Activated CD4-positive, alpha-beta memory T cell treated with anti-CD3 and anti-CD28 coated beads, Interleukin-2, amount 10 ng/mL, durations not matched to agents 7 days and 5 days (primary cell): Measurements from ENCODE around the gene DMD. TPM values are rescaled to one million over a fixed set of nuclear protein-coding genes. Genes with fewer than 3 reads are reported as not detected.
"Not testable (repeated sequence)": the region's sequence is repeated elsewhere in the genome, so short reads cannot be mapped to it uniquely, and the experiment has no call there.

Experiments
- CTCF ChIA-PET: fragments of 350-600 bp; sonication (Branson Sonifier 250); formaldehyde crosslinking; loops from one replicate; lab custom pipeline; 2021; ENCODE audit warnings: antibody characterized with exemption, inconsistent platforms; lab: Charles Lee
- POLR2A ChIA-PET: fragments of 350-600 bp; sonication (Branson Sonifier 250); formaldehyde crosslinking; loops from one replicate; lab custom pipeline; 2021; ENCODE audit warnings: antibody characterized with exemption; lab: Charles Lee
- DNase-seq: peaks from one replicate; pipeline ENCODE4 v3.0.0-alpha.2; 2020
- H3K27ac Mint-ChIP-seq: one replicate; pipeline ENCODE4 v1.8.0; 2021; ENCODE audit warnings: mild to moderate bottlenecking, mixed read lengths
- H3K27me3 Mint-ChIP-seq: one replicate; pipeline ENCODE4 v1.8.0; 2021; ENCODE audit warnings: mixed read lengths
- H3K36me3 Mint-ChIP-seq: one replicate; pipeline ENCODE4 v1.8.0; 2021; ENCODE audit warnings: low read depth, mixed read lengths
- H3K4me1 Mint-ChIP-seq: one replicate; pipeline ENCODE4 v1.8.0; 2021; ENCODE audit warnings: mixed read lengths
- H3K4me3 Mint-ChIP-seq: one replicate; pipeline ENCODE4 v1.8.0; 2021; ENCODE audit warnings: mild to moderate bottlenecking, mixed read lengths
- H3K9me3 Mint-ChIP-seq: one replicate; pipeline ENCODE4 v1.8.0; 2021; ENCODE audit warnings: mixed read lengths
- total RNA-seq, 2 experiments: library from RNA; stranded (reverse); gene quantifications; one replicate each; pipeline ENCODE4 v1.2.3, GENCODE V29; 2021

The DMD gene
- total RNA-seq, 2 experiments from 2014 or later, result 1.4 to 1.5 TPM

DNA sequence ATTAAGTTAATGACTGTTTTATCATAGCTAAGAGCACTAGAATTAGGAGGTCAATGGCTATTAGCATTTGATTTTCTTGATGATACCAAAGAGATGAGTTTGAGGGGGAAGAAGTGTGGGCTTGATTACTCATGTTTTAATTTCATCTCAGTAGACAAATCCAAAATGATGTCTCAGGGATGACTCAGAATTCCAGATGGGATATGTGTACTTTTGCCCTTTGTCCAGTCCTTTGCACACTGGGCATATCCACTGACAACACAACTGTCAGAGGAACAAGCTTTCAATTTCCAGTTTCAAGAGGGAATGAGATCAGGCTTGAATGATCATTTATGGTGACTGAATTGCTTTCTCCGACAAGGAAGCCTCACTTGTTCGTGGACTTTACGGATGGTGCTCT is 1814.2 kb downstream of the DMD start:
- Mint-ChIP-seq H3K4me1 (no peaks in the 10 kb centered on the region), H3K27me3 (no peaks in the 10 kb centered on the region), H3K36me3 (no peaks in the 10 kb centered on the region), H3K27ac (no peak overlapping the region), H3K4me3 (no peak overlapping the region), H3K9me3 (no peaks in the 10 kb centered on the region)
- DNase-seq, result no peak
- CTCF ChIA-PET, result no interaction called here
- POLR2A ChIA-PET, result no interaction called here

GRCh38 chrX:31392513-31392912 is 1818.8 kb downstream of the DMD start:
- Mint-ChIP-seq H3K27me3 (no peaks in the 10 kb centered on the region), H3K9me3 (no peaks in the 10 kb centered on the region), H3K36me3 (no peaks in the 10 kb centered on the region), H3K27ac (no peak overlapping the region), H3K4me3 (no peak overlapping the region), H3K4me1 (no peaks in the 10 kb centered on the region)
- CTCF ChIA-PET, result no interaction called here
- POLR2A ChIA-PET, result no interaction called here
- no peak for DNase-seq

GRCh38 chrX:31388946-31389345 is 1822.4 kb downstream of the DMD start:
- CTCF ChIA-PET, result no interaction called here

DNA sequence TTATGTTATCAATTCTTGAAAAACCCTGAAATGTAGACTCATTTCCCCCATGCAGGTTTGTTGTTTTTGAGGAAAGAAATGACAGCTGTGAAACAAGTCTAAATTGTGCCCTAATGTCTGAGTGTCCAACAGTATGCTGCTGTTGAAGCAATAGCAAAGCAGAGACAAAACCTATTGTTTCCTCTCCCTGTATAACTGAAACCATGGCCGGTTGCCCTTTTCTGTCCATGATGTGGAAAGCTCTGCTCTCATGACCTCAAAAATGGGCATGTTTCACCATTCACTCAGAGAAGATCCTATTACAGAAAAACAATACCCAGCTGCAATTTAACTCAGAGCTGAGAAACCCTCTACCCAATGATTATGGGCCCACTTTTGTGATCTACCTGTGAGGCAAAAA is 1826.9 kb downstream of the DMD start:
- no peak for DNase-seq
- Mint-ChIP-seq H3K9me3 (no peaks in the 10 kb centered on the region), H3K4me3 (no peak overlapping the region), H3K36me3 (no peaks in the 10 kb centered on the region), H3K4me1 (no peaks in the 10 kb centered on the region), H3K27ac (no peak overlapping the region), H3K27me3 (no peaks in the 10 kb centered on the region)
- ChIA-PET POLR2A (no interaction called here), CTCF (no interaction called here)

More at GRCh38 chrX:31388946-31389345, 1822.4 kb downstream of the DMD start:
- POLR2A ChIA-PET, result no interaction called here
- Mint-ChIP-seq H3K4me1 (no peaks in the 10 kb centered on the region), H3K4me3 (no peak overlapping the region), H3K27me3 (no peaks in the 10 kb centered on the region), H3K9me3 (no peaks in the 10 kb centered on the region), H3K36me3 (no peaks in the 10 kb centered on the region), H3K27ac (no peak overlapping the region)
- no peak for DNase-seq

GRCh38 chrX:31383991-31384390 is 1827.4 kb downstream of the DMD start:
- Mint-ChIP-seq H3K27me3 (no peaks in the 10 kb centered on the region), H3K27ac (no peak overlapping the region), H3K9me3 (no peaks in the 10 kb centered on the region), H3K4me3 (no peak overlapping the region), H3K36me3 (no peaks in the 10 kb centered on the region), H3K4me1 (no peaks in the 10 kb centered on the region)
- CTCF ChIA-PET, result no interaction called here
- POLR2A ChIA-PET, result no interaction called here
- DNase-seq, result no peak

- H3K36me3 Mint-ChIP-seq, H3K9me3 Mint-ChIP-seq, CTCF ChIA-PET, DNase-seq, H3K4me3 Mint-ChIP-seq, H3K27me3 Mint-ChIP-seq, POLR2A ChIA-PET, H3K27ac Mint-ChIP-seq, H3K4me1 Mint-ChIP-seq: not testable (repeated sequence)
Observed at GRCh38 chrX:31378973-31379372, 1832.4 kb downstream of the DMD start.

DNA sequence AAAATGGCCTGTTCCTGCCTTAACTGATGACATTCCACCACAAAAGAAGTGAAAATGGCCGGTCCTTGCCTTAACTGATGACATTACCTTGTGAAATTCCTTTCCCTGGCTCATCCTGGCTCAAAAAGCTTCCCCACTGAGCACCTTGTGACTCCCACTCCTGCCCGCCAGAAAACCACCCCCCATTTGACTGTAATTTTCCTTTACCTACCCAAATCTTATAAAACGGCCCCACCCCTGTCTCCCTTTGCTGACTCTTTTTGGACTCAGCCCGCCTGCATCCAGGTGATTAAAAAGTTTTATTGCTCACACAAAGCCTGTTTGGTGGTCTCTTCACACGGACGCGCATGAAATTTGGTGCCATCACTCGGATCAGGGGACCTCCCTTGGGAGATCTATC is 1833.5 kb downstream of the DMD start:
- CTCF ChIA-PET, result not testable (repeated sequence)

GRCh38 chrX:31376408-31377022 is 1834.8 kb downstream of the DMD start:
- no peak for DNase-seq
- H3K4me3 Mint-ChIP-seq, result no peak overlapping the region
- CTCF ChIA-PET, result no interaction called here
- POLR2A ChIA-PET, result no interaction called here
- no peaks in the 10 kb centered on the region for H3K9me3 Mint-ChIP-seq
- H3K27me3 Mint-ChIP-seq, result no peaks in the 10 kb centered on the region
- H3K36me3 Mint-ChIP-seq, result no peaks in the 10 kb centered on the region
- H3K27ac Mint-ChIP-seq, result no peak overlapping the region
- no peaks in the 10 kb centered on the region for H3K4me1 Mint-ChIP-seq

More for the DNA sequence above, 1833.5 kb downstream of the DMD start:
- DNase-seq, H3K4me3 Mint-ChIP-seq, H3K36me3 Mint-ChIP-seq, H3K4me1 Mint-ChIP-seq, H3K9me3 Mint-ChIP-seq, POLR2A ChIA-PET, H3K27ac Mint-ChIP-seq, H3K27me3 Mint-ChIP-seq: not testable (repeated sequence)

DNA sequence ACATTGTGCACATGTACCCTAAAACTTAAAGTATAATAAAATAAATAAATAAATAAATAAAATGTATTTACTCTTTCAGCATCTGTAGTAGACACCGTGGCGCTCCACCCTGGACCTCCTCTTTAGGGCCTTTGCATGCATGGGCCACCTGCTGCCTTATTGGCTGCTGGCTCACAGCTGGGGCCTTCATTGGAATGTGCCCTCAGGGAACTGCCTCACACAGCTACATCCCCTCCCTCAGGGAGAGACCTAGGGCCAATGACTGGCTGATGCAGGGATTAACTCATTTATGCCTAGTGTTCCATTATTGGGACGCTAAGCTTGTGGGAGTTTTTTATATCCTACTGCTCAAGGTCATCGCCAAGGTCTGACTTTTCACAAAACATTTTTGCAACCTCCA is 1836.6 kb downstream of the DMD start:
- ChIA-PET POLR2A (no interaction called here), CTCF (no interaction called here)
- no peaks in the 10 kb centered on the region for H3K9me3 Mint-ChIP-seq
- H3K27me3 Mint-ChIP-seq, result no peaks in the 10 kb centered on the region
- no peak overlapping the region for H3K4me3 Mint-ChIP-seq
- H3K4me1 Mint-ChIP-seq, result no peaks in the 10 kb centered on the region
- DNase-seq, result no peak
- no peaks in the 10 kb centered on the region for H3K36me3 Mint-ChIP-seq
- no peak overlapping the region for H3K27ac Mint-ChIP-seq

- POLR2A ChIA-PET, result no interaction called here
- Mint-ChIP-seq H3K36me3 (no peaks in the 10 kb centered on the region), H3K27me3 (no peaks in the 10 kb centered on the region), H3K4me3 (no peak overlapping the region), H3K27ac (no peak overlapping the region), H3K4me1 (no peaks in the 10 kb centered on the region), H3K9me3 (no peaks in the 10 kb centered on the region)
- CTCF ChIA-PET, result no interaction called here
- DNase-seq, result no peak
Observed at GRCh38 chrX:31371956-31372355, 1839.4 kb downstream of the DMD start.

DNA sequence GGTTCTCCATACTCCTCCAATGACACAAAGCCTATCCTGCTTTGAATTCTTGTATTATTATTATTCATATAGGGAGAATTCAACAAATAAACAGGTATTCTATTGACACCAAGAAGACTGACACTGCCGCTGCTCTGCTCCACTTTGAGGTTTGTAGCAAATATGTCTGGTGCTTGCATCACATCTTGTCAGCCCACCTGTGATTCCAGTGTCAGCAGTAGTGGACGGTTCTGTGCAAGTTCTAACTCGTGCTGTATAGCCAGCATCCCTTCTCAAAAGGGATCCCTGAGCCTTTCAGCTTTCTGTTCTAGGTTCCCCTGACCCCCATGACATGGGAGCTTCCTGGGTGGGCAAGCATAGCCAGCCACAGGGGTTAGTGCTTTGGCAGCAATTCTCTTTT is 1843.5 kb downstream of the DMD start:
- H3K4me1 Mint-ChIP-seq, result no peaks in the 10 kb centered on the region
- CTCF ChIA-PET, result no interaction called here
- no peak for DNase-seq
- no peaks in the 10 kb centered on the region for H3K36me3 Mint-ChIP-seq
- no peak overlapping the region for H3K4me3 Mint-ChIP-seq
- POLR2A ChIA-PET, result no interaction called here
- no peak overlapping the region for H3K27ac Mint-ChIP-seq
- no peaks in the 10 kb centered on the region for H3K27me3 Mint-ChIP-seq
- no peaks in the 10 kb centered on the region for H3K9me3 Mint-ChIP-seq

- Mint-ChIP-seq H3K9me3 (no peaks in the 10 kb centered on the region), H3K27ac (no peak overlapping the region), H3K4me1 (no peaks in the 10 kb centered on the region), H3K36me3 (no peaks in the 10 kb centered on the region), H3K27me3 (no peaks in the 10 kb centered on the region), H3K4me3 (no peak overlapping the region)
- no peak for DNase-seq
- CTCF ChIA-PET, result no interaction called here
- POLR2A ChIA-PET, result no interaction called here
Observed at GRCh38 chrX:31366041-31366440, 1845.3 kb downstream of the DMD start.

DNA sequence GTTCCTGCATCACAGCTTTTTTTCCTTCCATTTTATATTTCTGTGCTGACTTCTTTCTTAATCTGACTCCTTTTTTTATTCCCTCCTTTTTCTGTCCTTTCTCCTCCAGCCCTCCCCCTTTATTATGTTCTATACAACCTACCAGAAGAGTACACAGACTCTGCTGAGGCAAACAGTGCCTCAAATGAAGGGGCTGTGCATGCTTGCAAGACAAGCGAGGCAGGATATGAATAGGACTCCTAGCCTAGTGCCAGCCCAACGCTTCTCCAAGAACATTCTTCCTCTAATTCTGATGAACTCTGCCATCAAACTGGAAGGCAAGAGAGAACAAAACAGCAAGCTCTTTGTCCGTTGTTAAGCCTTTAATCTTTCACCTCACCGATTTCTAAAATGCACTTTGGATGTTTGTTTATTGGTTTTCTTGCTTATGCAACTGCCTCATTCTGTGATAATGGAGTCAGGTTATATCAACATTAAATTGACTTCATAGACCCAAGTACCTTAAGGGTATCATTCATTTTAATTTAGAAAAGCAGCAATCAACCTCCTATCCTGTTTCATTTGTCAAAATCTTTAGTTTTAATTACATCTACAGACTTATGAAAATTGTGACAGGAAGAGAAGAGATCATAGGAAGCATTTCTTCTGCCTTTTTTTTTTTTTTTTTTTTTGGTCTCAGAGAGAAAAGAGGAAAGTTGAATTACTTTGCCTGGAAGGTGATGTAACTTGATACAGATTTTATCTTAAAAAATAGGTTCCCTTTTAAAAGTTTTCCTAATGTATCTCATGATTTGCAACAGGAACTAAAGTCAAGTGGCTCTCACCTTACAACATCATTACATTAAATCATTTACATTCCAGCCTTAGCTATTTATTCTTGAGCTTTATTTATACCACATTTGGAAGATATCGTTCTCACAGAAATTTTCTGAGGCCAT is 1854.8 kb downstream of the DMD start:
- CTCF ChIA-PET, result no interaction called here
- Mint-ChIP-seq H3K36me3 (no peaks in the 10 kb centered on the region), H3K9me3 (no peaks in the 10 kb centered on the region), H3K4me1 (no peaks in the 10 kb centered on the region), H3K27me3 (no peaks in the 10 kb centered on the region), H3K27ac (no peak overlapping the region), H3K4me3 (no peak overlapping the region)
- POLR2A ChIA-PET, result no interaction called here
- DNase-seq, result no peak
